HepG2 (cell line): Measurements from ENCODE around the gene TXNL4A. TPM values are rescaled to one million over a fixed set of nuclear protein-coding genes. Genes with fewer than 3 reads are reported as not detected.

Experiments used
- AFF4 ChIP-seq: sonication (generic); formaldehyde crosslinking; IDR thresholded peaks from 2 replicates; pipeline ENCODE4 v1.4.0; 2020; ENCODE audit warnings: missing genetic modification reagents
- KLF12 ChIP-seq: sonication (generic); formaldehyde crosslinking; IDR thresholded peaks from 2 replicates; pipeline ENCODE4 v1.4.0; 2020; ENCODE audit warnings: missing genetic modification reagents, borderline replicate concordance
- MAZ ChIP-seq, 2 experiments: sonication (generic) in 1 of 2; formaldehyde crosslinking in 1 of 2; IDR thresholded peaks; 2 replicates each; pipeline versions ENCODE4 v1.5.0 to v1.6.1; 2012 to 2020; ENCODE audit warnings: low read depth in 2 of 2, mild to moderate bottlenecking in 2 of 2, borderline replicate concordance in 1 of 2, improper control_type of control experiment in 1 of 2, low read length in 1 of 2, missing genetic modification reagents in 1 of 2, moderate library complexity in 1 of 2
- MXI1 ChIP-seq: IDR thresholded peaks from 3 replicates; pipeline ENCODE4 v1.6.1; 2012; ENCODE audit warnings: low read depth, low read length, inconsistent platforms, borderline replicate concordance
- PAXIP1 ChIP-seq: sonication (generic); formaldehyde crosslinking; conservative IDR thresholded peaks from 2 replicates; pipeline ENCODE4 v1.4.0; 2020; ENCODE audit warnings: mild to moderate bottlenecking, missing genetic modification reagents, moderate library complexity
- PRDM15 ChIP-seq: sonication (generic); formaldehyde crosslinking; IDR thresholded peaks from 2 replicates; pipeline ENCODE4 v1.4.0; 2020; ENCODE audit warnings: missing genetic modification reagents
- SPEN ChIP-seq: sonication (generic); formaldehyde crosslinking; IDR thresholded peaks from 2 replicates; pipeline ENCODE4 v1.5.1; 2020; ENCODE audit warnings: low read depth, mild to moderate bottlenecking, missing genetic modification reagents
- U2AF1 ChIP-seq: fragments of 200-400 bp; formaldehyde crosslinking; optimal IDR thresholded peaks from 2 replicates; pipeline ENCODE3; 2017; ENCODE audit warnings: mild to moderate bottlenecking, low read depth, low read length
- ZFY ChIP-seq: sonication (generic); formaldehyde crosslinking; IDR thresholded peaks from 2 replicates; pipeline ENCODE4 v1.4.0; 2020; ENCODE audit warnings: missing genetic modification reagents
- ZNF607 ChIP-seq: sonication (generic); formaldehyde crosslinking; IDR thresholded peaks from 2 replicates; pipeline ENCODE4 v1.5.1; 2020; ENCODE audit warnings: missing genetic modification reagents, mild to moderate bottlenecking, borderline replicate concordance
- ZNF687 ChIP-seq: sonication (generic); formaldehyde crosslinking; IDR thresholded peaks from 2 replicates; pipeline ENCODE4 v1.5.1; 2020; ENCODE audit warnings: mild to moderate bottlenecking, missing genetic modification reagents, moderate library complexity
- polyA plus RNA-seq, 8 experiments: library from polyadenylated mRNA; depleted of rRNA in 3 of 8; stranded (reverse) in 7 of 8; unstranded in 1 of 8; fragments of >200 nt; fragmentation: Illumina TruSeq in 4 of 8; extraction: Trizol in 4 of 8; gene quantifications; 2 replicates each; pipeline versions ENCODE4 v1.2.1 to v1.2.3, GENCODE V29; 2011 to 2016; ENCODE audit warnings: low read depth in 4 of 8, missing spikeins in 1 of 8, mixed read lengths in 1 of 8; ENCODE audit not compliant: insufficient read depth in 1 of 8
- total RNA-seq, 5 experiments: library from RNA; depleted of rRNA; stranded (reverse); fragments of >200 nt; fragmentation: Illumina TruSeq; extraction: Trizol; gene quantifications; 2 replicates each; pipeline ENCODE4 v1.2.3, GENCODE V29; 2016; ENCODE audit warnings: low read depth in 1 of 5

Gene TXNL4A
- total and polyA plus RNA-seq, 2 of the 13 experiments (the other 11 are each of a cell fraction or from before 2014, with no cell fraction given) = 172 to 202 TPM

- TF ChIP-seq ZNF687 (CRISPR knock-in tag) (peak; percentile 52), MXI1 (peak; percentile 14; the same call in 1 of the 3 replicates), ZNF607 (peak; percentile 30; the same call in 1 of the 2 replicates), KLF12 (CRISPR knock-in tag) (no peak), PRDM15 (no peak), AFF4 (CRISPR knock-in tag) (no peak), U2AF1 (no peak), ZFY (CRISPR knock-in tag) (peak; percentile 57), SPEN (CRISPR knock-in tag) (0 out of 2 replicates have a peak, but pooled peaks have one; percentile 16), MAZ (IDR thresholded peaks at IDR 0.05; ENCODE audit: borderline replicate concordance, low read depth, low read length) (no peak), MAZ (CRISPR knock-in tag; IDR thresholded peaks at IDR 0.05; ENCODE audit: low read depth) (0 out of 2 replicates have a peak, but pooled peaks have one; percentile 8), PAXIP1 (CRISPR knock-in tag) (no peak)
Observed at GRCh38 chr18:79950515-79951341, 37.6 kb downstream of the TXNL4A start (continued).
